Skeletal muscle satellite cell (primary cell): Measurements from ENCODE around the gene HSD17B2.
A peak's percentile ranks its signal among the peaks of the same experiment; 100 is the strongest.
"Not testable (repeated sequence)": the region's sequence is repeated elsewhere in the genome, so short reads cannot be mapped to it uniquely, and the experiment has no call there.

Experiments
- H3K27me3 ChIP-seq: 2 replicates; pipeline ENCODE4 v1.7.0; 2013; ENCODE audit warnings: low read length; ENCODE audit not compliant: control insufficient read depth, insufficient read depth
- H3K36me3 ChIP-seq: 2 replicates; pipeline ENCODE4 v1.7.0; 2013; ENCODE audit warnings: mild to moderate bottlenecking, control low read depth, low read length; ENCODE audit not compliant: insufficient read depth
- H3K4me1 ChIP-seq: 2 replicates; pipeline ENCODE4 v1.7.0; 2013; ENCODE audit warnings: low read length; ENCODE audit not compliant: control insufficient read depth, insufficient read depth
- H3K4me2 ChIP-seq: 2 replicates; pipeline ENCODE4 v1.7.0; 2013; ENCODE audit warnings: mild to moderate bottlenecking, low read length
- H3K4me3 ChIP-seq: 2 replicates; pipeline ENCODE4 v1.7.0; 2013; ENCODE audit warnings: low read length
- H3K9ac ChIP-seq: 2 replicates; pipeline ENCODE4 v1.7.0; 2013; ENCODE audit warnings: mild to moderate bottlenecking, low read depth, low read length, moderate library complexity
- H3K9me3 ChIP-seq: replicated peaks from 2 replicates; pipeline ENCODE4 v1.7.0; 2013; ENCODE audit warnings: mild to moderate bottlenecking, control low read depth, low read length

HSD17B2 gene

GRCh38 chr16:82006036-82006435 is 29.0 kb upstream of the HSD17B2 start:
- H3K36me3 ChIP-seq = no peaks in the 10 kb centered on the region
- H3K9me3 ChIP-seq = no peaks in the 10 kb centered on the region
- H3K4me2 ChIP-seq = no peak overlapping the region
- no peaks in the 10 kb centered on the region for H3K4me1 ChIP-seq
- peaks cover 11% of the 10 kb centered on the region for H3K27me3 ChIP-seq
- no peak overlapping the region for H3K4me3 ChIP-seq
- no peak overlapping the region for H3K9ac ChIP-seq

- Histone ChIP-seq H3K9me3 (no peaks in the 10 kb centered on the region), H3K36me3 (no peaks in the 10 kb centered on the region), H3K9ac (no peak overlapping the region), H3K27me3 (peaks cover 18% of the 10 kb centered on the region), H3K4me3 (no peak overlapping the region), H3K4me1 (no peaks in the 10 kb centered on the region), H3K4me2 (no peak overlapping the region)
These were observed 27.9 kb upstream of the HSD17B2 start for GRCh38 chr16:82007189-82007588.

- Histone ChIP-seq H3K9me3 (no peaks in the 10 kb centered on the region), H3K4me1 (no peaks in the 10 kb centered on the region), H3K27me3 (peaks cover 22% of the 10 kb centered on the region), H3K4me3 (no peak overlapping the region), H3K9ac (no peak overlapping the region), H3K4me2 (no peak overlapping the region), H3K36me3 (no peaks in the 10 kb centered on the region)
These were observed 26.0 kb upstream of the HSD17B2 start for GRCh38 chr16:82008957-82009592.

GRCh38 chr16:82009789-82010188 is 25.3 kb upstream of the HSD17B2 start:
- H3K4me1 ChIP-seq, H3K4me2 ChIP-seq, H3K9ac ChIP-seq, H3K36me3 ChIP-seq, H3K9me3 ChIP-seq, H3K4me3 ChIP-seq: not testable (repeated sequence)
- peaks cover 22% of the 10 kb centered on the region for H3K27me3 ChIP-seq

- Histone ChIP-seq H3K9ac (no peak overlapping the region), H3K9me3 (no peaks in the 10 kb centered on the region), H3K4me1 (no peaks in the 10 kb centered on the region), H3K4me3 (no peak overlapping the region), H3K27me3 (peaks cover 22% of the 10 kb centered on the region), H3K4me2 (no peak overlapping the region), H3K36me3 (no peaks in the 10 kb centered on the region)
These were observed 24.4 kb upstream of the HSD17B2 start for GRCh38 chr16:82010649-82011048.

GRCh38 chr16:82011199-82011641 is 23.8 kb upstream of the HSD17B2 start, which contains the start of gene SDR42E1:
Gene SDR42E1 (minus strand): TSS chr16:82011470. CDS start chr16:82000858, 10,612 bp downstream.
- H3K9ac ChIP-seq = no peak within 1 kb of the TSS
- no peaks in the 10 kb centered on the region for H3K4me1 ChIP-seq
- H3K9me3 ChIP-seq = no peaks in the 10 kb centered on the region
- no peaks in the 10 kb centered on the region for H3K36me3 ChIP-seq
- peaks cover 22% of the 10 kb centered on the region for H3K27me3 ChIP-seq
- H3K4me2 ChIP-seq = no peak within 1 kb of the TSS
- peak within 1 kb of the TSS; percentile 11 for H3K4me3 ChIP-seq

GRCh38 chr16:82013139-82013538 is 21.9 kb upstream of the HSD17B2 start:
- no peak overlapping the region for H3K4me2 ChIP-seq
- H3K4me1 ChIP-seq = no peaks in the 10 kb centered on the region
- H3K36me3 ChIP-seq = no peaks in the 10 kb centered on the region
- H3K9me3 ChIP-seq = no peaks in the 10 kb centered on the region
- H3K27me3 ChIP-seq = peaks cover 22% of the 10 kb centered on the region
- H3K4me3 ChIP-seq = no peak overlapping the region
- no peak overlapping the region for H3K9ac ChIP-seq

- Histone ChIP-seq H3K9me3 (no peaks in the 10 kb centered on the region), H3K36me3 (no peaks in the 10 kb centered on the region), H3K4me3 (no peak overlapping the region), H3K27me3 (peaks cover 29% of the 10 kb centered on the region), H3K9ac (no peak overlapping the region), H3K4me2 (peak overlapping the region; percentile 11), H3K4me1 (no peaks in the 10 kb centered on the region)
These were observed 18.8 kb upstream of the HSD17B2 start for GRCh38 chr16:82016263-82016662.

- H3K27me3 ChIP-seq = peaks cover 24% of the 10 kb centered on the region
- H3K9ac ChIP-seq = no peak overlapping the region
- H3K4me3 ChIP-seq = no peak overlapping the region
- H3K4me2 ChIP-seq = no peak overlapping the region
- no peaks in the 10 kb centered on the region for H3K4me1 ChIP-seq
- H3K9me3 ChIP-seq = no peaks in the 10 kb centered on the region
- no peaks in the 10 kb centered on the region for H3K36me3 ChIP-seq
These were observed 18.1 kb upstream of the HSD17B2 start for GRCh38 chr16:82016964-82017363.

GRCh38 chr16:82017911-82018568 is 17.0 kb upstream of the HSD17B2 start:
- Histone ChIP-seq H3K27me3 (peaks cover 15% of the 10 kb centered on the region), H3K4me1 (no peaks in the 10 kb centered on the region), H3K9me3 (no peaks in the 10 kb centered on the region), H3K9ac (no peak overlapping the region), H3K4me3 (no peak overlapping the region), H3K4me2 (no peak overlapping the region), H3K36me3 (no peaks in the 10 kb centered on the region)

- Histone ChIP-seq H3K9ac (no peak overlapping the region), H3K36me3 (no peaks in the 10 kb centered on the region), H3K27me3 (peaks cover 28% of the 10 kb centered on the region), H3K4me1 (no peaks in the 10 kb centered on the region), H3K9me3 (no peaks in the 10 kb centered on the region), H3K4me3 (no peak overlapping the region), H3K4me2 (no peak overlapping the region)
These were observed 15.5 kb upstream of the HSD17B2 start for GRCh38 chr16:82019535-82019934.

- Histone ChIP-seq H3K9me3 (no peaks in the 10 kb centered on the region), H3K4me2 (no peak overlapping the region)
These were observed 15.0 kb upstream of the HSD17B2 start for GRCh38 chr16:82020051-82020450.

More at GRCh38 chr16:82020051-82020450, 15.0 kb upstream of the HSD17B2 start:
- Histone ChIP-seq H3K4me3 (no peak overlapping the region), H3K9ac (no peak overlapping the region), H3K4me1 (no peaks in the 10 kb centered on the region), H3K27me3 (peaks cover 28% of the 10 kb centered on the region), H3K36me3 (no peaks in the 10 kb centered on the region)
